Measurements from ENCODE around the gene NUBPL.

The NUBPL gene

DNA sequence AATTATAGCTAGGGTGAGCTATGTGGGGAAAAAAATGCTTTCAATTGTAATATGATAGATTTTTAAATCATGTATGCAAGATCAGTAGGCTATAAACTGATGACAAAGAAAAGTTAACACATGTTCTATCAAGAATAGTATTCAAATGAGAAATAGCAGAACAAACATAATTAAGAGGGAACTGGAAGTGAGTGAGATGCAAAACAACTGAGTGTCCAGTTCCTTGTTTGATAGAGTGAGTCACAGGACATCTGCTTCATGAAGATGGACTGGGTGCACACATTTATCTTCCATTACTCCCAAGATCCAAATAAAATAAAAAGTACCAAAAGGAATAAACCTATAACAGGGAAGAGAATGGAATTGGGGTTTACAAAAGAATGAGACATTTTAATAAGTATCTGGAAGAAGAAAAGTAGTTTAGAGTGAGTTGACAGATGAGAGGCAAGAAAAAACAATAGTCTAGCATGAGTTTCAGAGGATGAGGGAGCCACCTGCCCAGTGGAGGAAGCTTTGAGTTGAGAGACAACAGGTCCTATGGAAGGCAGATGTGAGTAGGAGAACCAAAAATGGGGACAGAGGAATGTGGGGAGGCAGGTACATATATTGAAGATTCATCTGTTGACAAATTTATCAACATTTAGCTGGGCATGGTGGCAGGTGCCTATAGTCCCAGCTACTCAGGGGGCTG lies 337.8 kb downstream of the NUBPL start:
- TF ChIP-seq, protein P1, sequence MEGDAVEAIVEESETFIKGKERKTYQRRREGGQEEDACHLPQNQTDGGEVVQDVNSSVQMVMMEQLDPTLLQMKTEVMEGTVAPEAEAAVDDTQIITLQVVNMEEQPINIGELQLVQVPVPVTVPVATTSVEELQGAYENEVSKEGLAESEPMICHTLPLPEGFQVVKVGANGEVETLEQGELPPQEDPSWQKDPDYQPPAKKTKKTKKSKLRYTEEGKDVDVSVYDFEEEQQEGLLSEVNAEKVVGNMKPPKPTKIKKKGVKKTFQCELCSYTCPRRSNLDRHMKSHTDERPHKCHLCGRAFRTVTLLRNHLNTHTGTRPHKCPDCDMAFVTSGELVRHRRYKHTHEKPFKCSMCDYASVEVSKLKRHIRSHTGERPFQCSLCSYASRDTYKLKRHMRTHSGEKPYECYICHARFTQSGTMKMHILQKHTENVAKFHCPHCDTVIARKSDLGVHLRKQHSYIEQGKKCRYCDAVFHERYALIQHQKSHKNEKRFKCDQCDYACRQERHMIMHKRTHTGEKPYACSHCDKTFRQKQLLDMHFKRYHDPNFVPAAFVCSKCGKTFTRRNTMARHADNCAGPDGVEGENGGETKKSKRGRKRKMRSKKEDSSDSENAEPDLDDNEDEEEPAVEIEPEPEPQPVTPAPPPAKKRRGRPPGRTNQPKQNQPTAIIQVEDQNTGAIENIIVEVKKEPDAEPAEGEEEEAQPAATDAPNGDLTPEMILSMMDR (IDR thresholded peaks at IDR 0.05; ENCODE audit: insufficient read depth, low read length, poor library complexity, severe bottlenecking), result no peak
- Histone ChIP-seq H3K36me3 (ENCODE audit: control insufficient read depth, insufficient read depth, low read length) (no peaks in the 10 kb centered on the region), H3K4me3 (replicated peaks; ENCODE audit: low read depth, low read length) (no peak overlapping the region), H3K27me3 (replicated peaks; ENCODE audit: control insufficient read depth, insufficient read depth, low read length) (no peaks in the 10 kb centered on the region)
- DNase-seq (ENCODE audit: extremely low read depth, insufficient read length), result no peak

GRCh38 chr14:31902002-31902401 lies 340.8 kb downstream of the NUBPL start:
- Histone ChIP-seq H3K27me3 (replicated peaks; ENCODE audit: control insufficient read depth, insufficient read depth, low read length) (no peaks in the 10 kb centered on the region), H3K36me3 (ENCODE audit: control insufficient read depth, insufficient read depth, low read length) (no peaks in the 10 kb centered on the region), H3K4me3 (replicated peaks; ENCODE audit: low read depth, low read length) (no peak overlapping the region)
- TF ChIP-seq, protein P1 (IDR thresholded peaks at IDR 0.05; ENCODE audit: insufficient read depth, low read length, poor library complexity, severe bottlenecking), result no peak
- no peak for DNase-seq (ENCODE audit: extremely low read depth, insufficient read length)

DNA sequence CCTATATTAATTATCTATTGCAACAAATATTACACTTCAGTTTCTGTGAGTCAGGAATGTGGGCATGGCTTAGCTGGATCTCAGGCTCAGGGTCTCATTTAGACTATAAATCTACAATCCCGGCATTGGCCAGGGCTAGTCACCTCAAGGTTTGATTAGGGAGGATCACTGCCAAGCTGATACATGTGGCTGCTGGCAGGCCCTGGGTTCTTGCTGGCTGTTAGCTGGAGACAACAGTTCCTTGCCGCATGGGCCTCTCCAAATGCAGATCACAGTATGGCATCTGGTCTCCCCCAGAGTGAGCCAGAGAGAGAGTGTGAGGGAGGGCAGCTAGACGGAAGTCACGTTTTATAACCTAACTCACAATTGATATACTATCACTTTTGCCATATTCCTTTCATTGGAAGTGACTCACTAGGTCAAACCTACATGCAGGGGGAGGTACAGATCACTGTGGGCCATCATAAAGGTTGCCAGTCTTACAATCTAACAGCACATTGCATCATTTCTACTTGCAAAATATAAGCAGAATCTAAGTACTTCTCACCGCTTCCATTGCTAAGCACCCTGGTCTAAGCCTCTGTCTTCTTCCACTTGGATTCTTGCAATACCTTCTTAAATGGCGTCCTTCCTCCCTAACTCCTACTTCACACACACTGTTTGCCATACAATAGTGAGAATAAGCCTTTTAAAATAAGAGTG lies 341.9 kb downstream of the NUBPL start:
- no peak for DNase-seq (ENCODE audit: extremely low read depth, insufficient read length)
- TF ChIP-seq, protein P1 (IDR thresholded peaks at IDR 0.05; ENCODE audit: insufficient read depth, low read length, poor library complexity, severe bottlenecking), result no peak
- no peaks in the 10 kb centered on the region for H3K36me3 ChIP-seq (ENCODE audit: control insufficient read depth, insufficient read depth, low read length)
- no peak overlapping the region for H3K4me3 ChIP-seq (replicated peaks; ENCODE audit: low read depth, low read length)
- H3K27me3 ChIP-seq (replicated peaks; ENCODE audit: control insufficient read depth, insufficient read depth, low read length), result no peaks in the 10 kb centered on the region

DNA sequence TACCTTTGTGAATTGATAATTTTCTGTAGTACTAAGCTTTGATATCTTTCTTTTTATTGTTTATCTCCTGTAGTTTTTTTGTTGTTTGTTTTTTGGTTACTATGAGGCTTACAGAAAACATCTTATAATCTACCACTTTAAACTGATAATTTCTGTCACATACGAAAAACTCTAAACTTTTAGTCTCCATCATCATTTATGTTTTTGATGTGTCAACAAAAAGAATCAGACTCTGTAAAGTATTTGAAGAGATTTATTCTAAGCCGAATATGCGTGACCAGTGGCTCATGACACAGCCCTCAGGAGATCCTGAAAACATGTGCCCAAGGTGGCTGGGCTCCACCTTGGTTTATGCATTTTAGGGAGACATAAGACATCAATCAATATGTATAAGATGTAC lies 348.8 kb downstream of the NUBPL start:
- TF ChIP-seq, protein P1 (IDR thresholded peaks at IDR 0.05; ENCODE audit: insufficient read depth, low read length, poor library complexity, severe bottlenecking), result no peak
- no peaks in the 10 kb centered on the region for H3K36me3 ChIP-seq (ENCODE audit: control insufficient read depth, insufficient read depth, low read length)
- H3K4me3 ChIP-seq (replicated peaks; ENCODE audit: low read depth, low read length), result no peak overlapping the region
- DNase-seq (ENCODE audit: extremely low read depth, insufficient read length), result no peak
- no peaks in the 10 kb centered on the region for H3K27me3 ChIP-seq (replicated peaks; ENCODE audit: control insufficient read depth, insufficient read depth, low read length)
